ENCODE measurements around the gene FAAH.

FAAH gene

DNA sequence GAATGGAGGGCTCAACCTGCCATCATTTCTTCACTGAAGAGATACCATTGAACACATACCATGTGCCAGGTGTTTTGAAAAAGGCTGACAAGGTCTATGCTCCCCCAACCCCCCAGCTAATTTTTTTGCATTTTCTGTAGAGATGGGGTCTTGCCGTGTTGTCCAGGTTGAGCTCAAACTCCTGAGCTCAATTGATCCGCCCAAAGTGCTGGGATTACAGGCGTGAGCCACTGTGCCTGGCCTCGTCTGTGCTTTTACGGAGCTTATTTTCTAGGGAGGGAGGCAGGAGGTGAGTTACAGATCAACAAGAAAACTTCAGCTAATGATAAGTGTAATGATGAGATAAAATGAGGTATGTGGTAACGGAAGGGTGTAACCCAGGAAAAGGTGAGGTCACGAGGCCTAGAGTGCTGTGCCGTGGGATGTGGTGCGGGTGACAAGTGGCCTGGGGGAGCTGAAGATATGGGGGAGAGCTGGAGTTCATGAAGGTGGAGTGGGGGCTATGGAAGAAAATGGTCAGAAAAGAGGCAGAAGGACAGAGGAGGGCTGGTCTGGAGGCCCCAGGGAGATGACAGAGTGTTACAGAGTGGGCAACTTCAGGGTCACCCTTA is 28.2 kb downstream of the FAAH start:
- no peak for DNase-seq (ENCODE audit: low read depth, low spot score)

DNA sequence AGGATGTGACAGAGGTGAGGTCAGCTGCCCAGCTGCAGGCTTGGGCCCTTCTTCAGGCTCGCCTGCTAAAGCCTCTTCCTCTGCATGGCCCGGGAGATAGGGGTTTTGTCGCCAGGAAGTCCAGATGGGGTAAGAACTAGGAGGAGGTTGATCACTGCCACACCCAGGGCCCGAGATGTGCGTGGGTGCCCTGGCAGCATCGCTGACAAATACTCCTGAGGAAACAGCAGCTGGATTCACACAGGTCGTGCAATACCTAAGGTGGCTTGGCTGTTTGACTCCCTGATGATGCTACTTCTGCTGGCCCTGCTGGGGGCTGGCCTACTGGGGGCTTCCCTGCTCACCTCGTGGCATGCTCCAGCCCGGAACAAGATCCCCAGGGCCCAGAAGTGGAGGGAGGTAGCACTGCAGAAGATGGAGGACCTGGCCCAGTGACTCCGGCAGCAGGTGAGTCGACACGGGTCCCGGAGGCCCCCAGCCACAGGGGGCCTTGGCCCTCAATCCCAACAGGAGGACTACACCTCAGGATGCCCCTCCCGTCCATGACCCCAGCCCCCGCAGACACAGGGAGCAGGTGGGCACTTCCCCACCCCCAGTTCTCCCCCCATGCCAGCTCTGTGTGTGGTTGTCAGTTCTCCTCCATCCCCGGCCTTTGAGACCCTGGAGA is 29.6 kb downstream of the FAAH start:
- DNase-seq (ENCODE audit: low read depth, low spot score), result no peak

DNA sequence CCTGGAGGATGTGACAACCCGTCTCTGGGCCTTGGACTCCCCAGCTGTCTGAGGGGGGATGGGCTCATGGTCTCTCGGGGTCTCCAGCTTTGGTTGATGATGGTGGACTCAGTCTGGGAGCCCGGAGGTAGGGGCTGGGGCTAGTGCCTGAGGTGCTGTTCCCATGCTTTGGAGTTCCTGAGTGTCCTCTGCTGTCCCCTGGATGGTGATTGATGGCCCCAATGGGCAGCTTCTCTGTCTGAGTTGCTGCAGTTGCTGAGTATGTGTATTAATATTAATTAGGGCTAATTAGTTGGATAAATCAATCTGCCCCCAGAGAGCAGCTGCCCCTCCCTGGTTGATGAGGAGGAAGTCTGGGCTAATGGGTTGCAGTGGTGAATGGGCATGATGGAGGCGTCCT is 30.6 kb downstream of the FAAH start:
- DNase-seq (ENCODE audit: low read depth, low spot score), result no peak

DNA sequence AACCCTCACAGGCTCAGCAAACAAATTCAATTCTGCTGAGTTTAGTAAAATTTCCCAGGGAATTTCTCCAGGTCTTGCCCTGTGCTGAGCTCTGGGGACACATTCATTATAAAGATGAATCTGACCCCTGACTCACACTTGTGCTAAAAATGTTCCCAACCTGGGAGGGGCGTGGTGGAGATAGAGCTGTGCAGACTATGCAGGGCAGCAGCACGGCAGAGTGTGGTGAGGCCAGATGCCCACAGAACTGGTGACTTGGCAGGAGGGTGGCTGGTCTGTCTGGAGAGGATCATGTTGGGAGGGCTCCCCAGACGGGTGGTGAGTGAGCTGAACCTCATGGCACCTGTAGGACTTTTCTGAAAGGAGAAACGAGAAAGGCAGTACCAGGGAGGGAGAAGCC is 31.6 kb downstream of the FAAH start:
- DNase-seq (ENCODE audit: low read depth, low spot score), result no peak

DNA sequence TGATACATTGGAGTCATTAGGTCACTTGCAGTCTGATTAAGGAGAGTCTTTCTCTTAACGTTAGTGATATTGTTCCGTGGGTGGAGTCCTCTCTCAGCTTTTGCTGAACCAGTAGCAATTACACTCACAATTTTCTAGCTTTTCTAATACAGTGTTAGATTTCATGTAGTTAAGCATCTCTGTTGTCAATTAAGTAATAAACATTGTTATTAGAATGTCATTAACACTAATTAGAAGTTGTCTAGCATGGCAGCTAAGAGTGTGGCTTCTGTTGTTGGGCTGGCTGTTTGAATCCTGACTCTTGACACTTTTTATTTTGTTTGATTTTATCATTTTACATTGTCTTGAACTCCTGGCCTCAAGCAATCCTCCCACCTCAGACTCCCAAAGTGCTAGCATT is 33.4 kb downstream of the FAAH start:
- DNase-seq (ENCODE audit: low read depth, low spot score), result no peak

DNA sequence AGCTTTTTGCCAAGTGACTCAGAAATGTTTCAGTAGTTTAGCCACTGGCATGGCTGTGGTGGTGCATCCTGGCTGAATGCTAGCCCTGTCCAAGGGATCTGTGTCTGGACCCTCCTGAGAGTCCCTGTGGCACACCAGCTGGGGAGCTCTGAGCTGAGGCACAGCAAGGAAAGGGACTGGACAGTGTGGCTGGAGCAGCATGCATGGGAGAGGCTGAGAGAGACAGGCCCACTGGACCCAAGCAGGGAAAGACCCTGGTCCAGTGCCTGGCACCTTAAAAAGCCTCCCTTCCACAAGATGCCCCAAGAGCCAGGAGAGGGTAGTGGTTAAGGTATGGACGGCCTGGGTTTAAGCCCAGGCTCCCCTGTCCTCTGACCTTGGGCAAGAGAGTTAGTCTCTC is 35.3 kb downstream of the FAAH start:
- no peak for DNase-seq (ENCODE audit: low read depth, low spot score)

DNA sequence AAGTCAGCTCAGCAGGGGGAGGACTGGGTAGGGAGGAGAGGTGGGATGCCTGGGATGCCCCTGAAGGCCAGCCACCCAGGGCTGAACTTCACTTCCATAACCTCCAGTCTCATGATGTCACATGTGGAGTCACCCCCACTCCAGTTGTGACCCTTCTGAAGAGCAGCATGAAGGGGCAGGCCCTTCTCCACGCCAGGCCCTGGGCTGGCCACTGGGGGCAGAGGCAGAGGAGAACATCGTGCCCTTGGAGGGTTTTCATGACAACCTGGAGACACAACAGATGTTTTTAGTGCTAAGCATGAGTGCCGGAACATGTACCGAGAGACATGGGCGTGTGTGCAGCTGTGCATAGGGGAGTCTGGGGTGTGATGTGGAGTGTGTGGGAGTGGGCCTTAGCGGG is 37.6 kb downstream of the FAAH start:
- no peak for DNase-seq (ENCODE audit: low read depth, low spot score)

DNA sequence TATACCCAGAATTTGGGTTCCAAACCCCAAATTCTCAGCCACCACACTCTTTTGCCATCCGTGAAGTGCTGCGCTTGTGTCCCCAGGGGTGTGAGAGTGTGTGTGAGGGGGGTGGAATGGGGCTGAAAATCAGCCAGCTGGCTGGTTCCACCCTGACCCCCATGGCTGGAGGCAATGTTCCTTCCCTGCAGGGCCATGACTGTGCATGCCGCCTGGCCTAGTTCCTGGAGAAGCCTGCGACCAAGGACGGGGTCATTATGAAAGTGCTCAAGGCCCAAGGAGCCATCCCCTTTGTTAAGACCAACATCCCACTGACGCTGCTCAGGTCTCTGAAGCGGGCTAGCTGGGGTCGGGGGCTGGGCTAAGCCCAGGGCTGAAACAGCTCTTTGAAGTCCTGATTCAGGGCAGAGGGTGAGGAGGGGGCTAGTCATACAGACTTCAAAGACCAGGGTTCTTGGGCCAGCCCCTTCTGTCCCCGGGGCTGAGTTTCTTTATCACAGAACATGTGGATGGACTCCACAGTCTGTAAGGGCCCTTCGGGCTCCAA is 38.7 kb downstream of the FAAH start:
- DNase-seq (ENCODE audit: low read depth, low spot score), result no peak

DNA sequence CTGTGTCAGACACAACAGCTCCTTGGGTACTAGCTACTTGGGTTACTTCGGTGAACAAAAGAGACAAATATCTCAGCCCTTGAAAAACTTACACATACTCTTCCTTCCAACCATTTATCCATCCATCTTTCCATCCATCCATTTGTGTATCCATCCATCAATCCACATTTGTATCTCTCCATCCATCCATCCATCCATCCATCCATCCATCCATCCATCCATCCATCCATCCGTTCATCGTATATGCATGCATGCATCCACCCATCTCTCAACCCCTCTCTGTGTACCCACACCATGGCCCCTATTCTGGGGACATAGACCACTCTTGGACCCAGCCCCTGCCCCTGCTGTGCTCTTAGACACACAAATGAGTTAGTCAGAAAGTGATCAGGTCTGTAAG is 40.2 kb downstream of the FAAH start:
- DNase-seq (ENCODE audit: low read depth, low spot score), result no peak

DNA sequence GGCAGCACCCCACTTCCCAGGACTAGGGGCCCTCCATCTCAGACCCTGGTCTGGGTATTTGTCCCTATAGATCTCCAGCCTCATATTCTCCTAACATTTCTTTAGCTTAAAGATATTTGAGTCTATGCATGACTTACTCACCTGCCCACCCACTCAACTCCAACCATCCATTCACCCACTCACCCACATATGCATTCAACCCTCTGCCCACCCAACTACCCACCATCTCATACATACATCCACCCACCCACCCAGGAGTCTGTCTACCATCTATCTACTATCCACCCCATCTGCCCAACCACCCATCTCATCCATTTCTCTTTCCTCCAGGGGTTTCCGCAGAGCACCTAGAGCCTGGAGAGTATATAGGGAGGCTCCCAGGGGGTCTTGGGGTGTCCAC is 42.7 kb downstream of the FAAH start:
- no peak for DNase-seq (ENCODE audit: low read depth, low spot score)

DNA sequence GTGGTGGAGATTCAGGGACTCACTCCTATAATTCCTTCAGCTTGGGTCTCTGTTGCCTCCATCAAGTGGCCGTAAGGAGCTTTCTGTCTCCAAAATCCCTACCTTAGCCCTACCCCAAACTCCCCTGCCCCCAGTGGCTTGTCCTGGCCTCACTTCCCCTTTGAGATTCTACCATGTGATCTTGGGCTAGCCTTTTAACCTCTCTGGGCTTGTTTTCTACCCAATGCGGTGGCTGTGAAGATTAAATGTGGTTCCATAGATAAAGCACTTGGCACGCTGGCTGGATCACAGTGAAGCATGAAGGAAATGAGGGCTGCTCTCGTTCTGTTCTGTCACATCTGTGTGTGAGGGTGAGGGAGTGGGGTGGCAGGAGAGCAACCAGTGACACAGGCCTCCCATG is 43.6 kb downstream of the FAAH start:
- no peak for DNase-seq (ENCODE audit: low read depth, low spot score)

DNA sequence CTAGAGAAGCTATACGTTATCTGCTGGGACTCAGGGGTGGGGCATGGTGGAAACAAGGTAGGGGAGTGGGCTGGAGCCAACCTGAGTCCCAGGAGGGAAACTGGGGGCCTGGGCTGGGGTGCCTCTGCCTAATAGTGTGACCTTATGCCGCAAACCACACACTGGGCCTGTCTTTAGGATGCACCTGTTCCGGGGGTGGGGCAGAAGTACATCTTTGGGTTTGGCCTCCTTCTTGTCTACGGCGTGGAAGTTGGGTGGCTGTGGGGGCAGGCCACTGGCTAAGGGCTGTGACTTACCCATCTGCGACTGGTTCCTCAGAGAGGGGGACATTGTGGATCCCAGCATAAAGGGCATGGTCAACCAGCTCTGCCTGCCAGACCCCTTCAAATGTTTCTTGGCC is 44.2 kb downstream of the FAAH start:
- DNase-seq (ENCODE audit: low read depth, low spot score), result no peak

DNA sequence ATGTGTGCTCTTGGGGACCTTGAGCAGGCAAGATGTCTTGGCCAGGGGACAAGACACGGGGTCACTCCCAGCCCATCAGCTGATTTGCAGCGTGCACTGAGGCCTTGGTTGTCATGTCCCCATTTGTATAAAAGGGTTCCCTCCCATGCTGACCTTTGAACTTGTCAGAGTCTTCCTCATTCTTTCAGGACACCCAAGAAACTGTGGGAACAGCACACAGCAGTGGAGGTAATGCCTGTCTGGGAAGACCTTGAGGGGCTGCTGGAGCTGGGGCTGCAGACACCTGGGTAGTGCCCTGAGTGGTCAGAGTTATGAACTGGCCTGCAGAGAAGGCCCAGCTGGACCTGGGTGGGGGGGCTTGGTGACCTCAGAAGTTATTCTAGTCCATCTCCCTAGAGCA is 46.4 kb downstream of the FAAH start:
- no peak for DNase-seq (ENCODE audit: low read depth, low spot score)

DNA sequence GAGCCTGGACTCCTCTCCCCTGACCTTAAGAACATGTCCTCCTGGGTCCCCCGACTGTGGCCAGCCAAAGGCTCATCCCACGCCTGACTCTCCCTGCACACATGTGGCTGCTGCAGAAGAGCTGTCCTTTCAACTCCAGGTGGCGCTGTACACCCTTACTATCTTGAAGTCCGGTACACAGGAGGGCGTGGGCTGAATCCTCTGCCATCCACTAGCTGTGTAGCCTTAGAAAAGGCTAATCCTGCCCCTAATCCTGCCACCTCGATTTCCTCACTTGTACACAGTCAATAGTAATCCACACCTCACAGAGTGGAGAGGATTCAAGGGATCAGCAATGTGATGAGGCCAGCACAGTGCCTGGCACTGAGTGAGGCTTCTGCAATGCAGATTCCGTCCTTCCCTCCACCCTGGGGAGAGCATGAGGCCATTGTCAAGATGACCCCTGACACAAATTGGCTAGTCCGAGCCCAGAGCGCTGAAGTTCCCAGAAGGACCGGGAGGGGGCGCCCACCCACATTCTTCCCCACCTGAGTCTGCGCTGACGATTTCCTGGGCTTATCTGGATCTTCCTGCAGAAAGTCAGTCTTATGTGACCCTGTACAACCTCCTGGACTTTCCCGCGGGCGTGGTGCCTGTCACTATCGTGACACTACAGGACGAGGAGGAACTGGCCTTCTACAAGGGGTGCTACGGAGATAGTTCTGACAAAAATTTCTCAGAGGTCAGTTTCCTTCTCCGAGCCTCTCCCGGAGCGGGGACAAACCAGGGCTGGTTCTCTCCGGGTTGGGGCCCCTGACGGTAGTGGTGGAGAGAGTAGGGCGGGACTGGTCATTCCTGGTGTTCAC is 48.4 kb downstream of the FAAH start:
- peak; percentile 81 for DNase-seq (ENCODE audit: low read depth, low spot score)

DNA sequence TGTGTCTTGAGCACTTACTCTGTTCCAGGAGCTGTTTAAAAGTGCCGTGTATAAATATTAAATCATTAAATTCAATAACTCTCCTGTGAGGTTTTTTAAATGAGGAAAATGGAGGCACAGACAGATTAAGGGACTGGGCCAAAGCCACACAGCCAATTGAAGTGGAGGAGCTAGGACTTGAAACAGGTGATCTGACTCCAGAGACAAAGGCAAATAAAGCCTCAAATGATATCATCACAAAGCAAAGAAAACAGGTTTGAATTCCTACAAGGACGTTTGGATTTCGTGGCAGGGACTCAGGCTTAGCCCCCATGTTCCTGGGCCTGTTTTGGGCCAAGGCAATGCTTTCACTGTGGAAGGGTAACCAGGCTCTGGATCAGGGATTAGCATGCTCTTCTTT is 50.3 kb downstream of the FAAH start:
- no peak for DNase-seq (ENCODE audit: low read depth, low spot score)

DNA sequence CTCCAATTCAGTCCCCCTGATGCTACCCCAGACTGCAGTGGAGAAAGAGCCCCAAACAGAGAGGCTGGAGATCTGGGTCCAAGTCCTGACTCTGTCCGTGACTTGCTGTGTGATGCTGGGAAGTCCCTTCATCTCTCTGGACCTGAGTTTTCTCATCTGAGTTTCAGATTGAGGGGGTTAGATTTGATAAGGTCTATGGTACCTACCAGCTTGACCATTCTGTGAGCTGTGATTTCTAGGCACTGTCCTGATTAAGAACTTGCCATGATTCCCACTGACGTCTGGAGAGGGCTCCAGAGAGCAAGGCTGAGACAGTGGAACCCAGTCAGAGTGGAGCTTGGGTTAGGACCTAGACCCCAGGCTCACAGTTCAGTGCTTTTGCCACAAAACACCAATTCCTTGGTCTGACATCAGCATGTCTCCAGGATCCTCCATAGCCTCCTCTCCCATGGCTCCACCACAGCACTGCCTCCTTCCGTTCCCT is 51.7 kb downstream of the FAAH start:
- no peak for DNase-seq (ENCODE audit: low read depth, low spot score)

DNA sequence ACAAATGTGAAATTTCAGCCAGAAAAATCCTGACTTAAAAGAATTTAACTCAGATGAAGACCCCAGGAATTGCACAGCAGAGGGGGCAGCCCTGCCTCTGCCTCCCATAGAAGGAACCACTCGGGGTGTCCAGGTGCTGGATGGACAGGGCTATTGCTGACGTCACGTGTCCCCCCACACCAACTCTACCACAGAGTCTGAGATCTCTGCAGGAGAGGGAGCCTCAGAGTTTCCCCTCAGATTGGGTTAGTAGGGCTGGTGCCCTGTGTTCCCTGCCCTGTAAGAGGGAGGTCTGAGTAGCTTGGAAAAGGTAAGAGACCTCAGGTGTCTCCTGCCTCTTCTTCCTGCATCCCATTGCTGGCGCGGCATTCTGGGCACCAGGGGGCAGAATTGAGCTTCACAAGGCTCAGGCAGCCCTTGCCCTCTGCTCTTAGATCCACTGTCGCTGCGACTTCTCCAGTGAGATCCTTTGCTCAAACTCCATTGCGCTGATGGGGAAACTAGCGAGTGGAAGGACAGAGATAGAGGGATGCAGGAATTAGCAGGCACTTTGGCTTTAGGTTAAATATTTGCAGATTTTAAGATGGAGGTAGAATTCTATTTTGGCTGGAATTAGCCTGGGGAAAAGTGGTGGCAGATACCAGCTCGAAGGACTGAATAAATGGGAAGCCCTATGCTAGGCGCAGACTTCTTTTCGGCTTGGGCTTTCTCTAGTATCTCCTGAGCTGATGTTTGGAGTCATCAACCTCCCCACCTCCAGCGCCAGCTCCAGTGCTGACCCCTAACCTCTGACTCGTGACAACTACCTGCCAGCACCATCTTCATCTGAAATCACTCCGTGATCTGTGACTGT is 52.8 kb downstream of the FAAH start:
- DNase-seq (ENCODE audit: low read depth, low spot score), result peak; percentile 85

DNA sequence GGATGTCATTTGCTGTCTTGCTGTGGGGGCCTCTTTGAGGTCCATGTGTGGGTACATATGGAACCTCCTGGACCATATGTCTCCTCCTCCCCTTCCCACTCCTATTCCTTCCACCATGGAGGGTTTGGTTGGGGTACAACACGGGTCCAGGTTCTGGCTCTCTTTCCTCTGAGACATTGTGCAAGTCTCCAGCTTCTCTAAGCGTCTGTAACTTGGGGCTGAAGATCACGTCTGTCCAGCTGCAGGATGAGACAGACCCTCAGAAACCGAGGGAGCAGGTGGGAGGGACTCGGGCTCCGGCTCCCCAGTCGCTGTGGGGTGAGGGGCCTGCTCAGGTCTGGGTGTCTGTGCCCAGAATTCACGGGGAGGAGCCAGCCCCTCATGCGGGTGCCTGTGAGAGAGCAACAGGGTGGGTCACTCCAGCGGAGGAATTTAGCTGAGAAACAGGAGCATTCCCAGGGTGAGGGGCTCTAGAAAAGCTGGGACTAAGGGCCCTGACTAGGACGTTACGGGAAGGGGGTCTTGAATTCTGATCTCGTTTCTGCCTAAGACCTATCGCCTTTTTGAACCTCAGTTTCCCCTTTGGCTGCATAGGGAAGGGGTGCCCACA is 53.5 kb downstream of the FAAH start:
- no peak for DNase-seq (ENCODE audit: low read depth, low spot score)

DNA sequence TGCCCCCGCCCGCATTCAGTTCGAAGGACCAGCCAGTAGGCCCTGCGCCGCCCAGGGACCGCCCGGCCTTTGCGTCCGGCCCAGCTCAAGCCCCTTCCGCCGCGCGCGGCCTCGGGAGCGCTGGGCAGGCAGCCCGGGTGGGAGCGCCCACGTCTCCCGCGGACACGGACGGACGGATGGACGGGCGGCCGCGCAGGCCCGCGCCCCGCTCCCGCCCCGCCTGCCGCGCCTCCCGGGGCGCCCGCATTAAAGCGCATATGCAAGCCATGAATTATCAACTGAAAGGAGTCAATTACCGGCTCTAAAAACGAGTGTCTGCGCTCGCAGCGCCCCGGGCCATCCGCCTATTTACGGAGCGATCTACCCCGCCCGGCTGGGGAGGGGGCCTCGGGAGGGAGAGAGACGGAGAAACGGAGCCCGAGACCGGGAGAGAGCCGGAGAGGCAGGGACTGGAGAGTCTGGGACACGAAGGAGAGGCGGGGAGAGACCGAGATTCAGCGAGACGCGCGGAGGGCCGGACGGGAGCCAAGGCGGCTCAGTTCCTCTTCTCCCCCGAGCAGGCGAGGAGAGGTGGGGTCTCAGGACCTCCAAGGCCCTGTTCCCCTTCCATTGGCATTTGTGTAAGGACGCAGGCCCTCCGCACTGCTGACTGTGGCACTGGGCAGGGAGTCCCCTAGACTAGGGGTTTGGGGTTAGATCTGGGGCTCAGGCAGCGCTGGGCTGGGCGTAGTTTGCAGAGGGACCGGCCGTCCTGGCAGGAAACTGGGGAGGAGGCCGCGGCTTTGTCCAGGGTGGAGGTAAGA is 54.2 kb downstream of the FAAH start:
- peak; percentile 37 for DNase-seq (ENCODE audit: low read depth, low spot score)
